ENCODE results near the gene NBEA.

The NBEA gene

DNA sequence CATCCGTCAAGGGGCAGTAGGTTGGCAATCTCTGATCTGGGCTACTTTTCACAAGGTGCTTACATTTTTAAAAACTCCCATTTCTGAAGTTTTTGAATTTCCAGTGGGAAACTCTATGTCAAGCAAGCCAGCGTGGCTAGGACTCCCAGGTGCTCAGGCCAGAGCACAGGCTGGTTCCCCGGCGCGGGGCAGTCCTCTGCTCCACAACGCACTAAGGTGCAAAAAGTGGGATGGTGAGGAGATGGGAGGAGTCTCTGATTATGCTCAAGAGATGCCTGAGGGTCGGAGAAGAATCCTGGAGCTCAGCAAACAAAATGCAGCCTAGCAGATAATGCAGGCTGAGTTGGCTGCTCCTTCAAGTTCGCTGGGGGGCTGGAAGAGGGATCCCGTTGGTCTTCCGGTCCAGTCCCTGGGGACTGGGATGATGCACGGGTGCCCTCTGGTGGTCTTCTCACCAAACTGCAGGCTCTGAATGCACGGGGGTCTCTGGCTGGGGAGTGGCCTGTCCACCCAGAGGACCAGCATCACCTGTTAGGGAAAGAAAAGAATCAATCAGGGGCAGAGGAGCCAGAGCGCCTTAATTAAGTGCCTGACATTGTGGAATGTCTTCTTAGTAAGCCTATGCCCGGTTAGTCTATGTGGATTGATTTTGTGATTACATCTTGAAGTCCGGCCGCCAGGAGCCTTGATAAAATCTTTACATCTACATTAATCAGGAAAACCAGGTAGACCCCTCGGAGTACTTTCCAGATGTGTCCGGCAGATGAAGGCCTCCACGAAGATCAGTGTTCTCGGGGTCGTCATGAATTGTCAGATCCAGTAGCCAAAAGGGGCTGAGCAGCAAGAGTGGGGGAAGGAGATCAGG lies 778.9 kb downstream of the NBEA start:
- TF ChIP-seq, protein P1, sequence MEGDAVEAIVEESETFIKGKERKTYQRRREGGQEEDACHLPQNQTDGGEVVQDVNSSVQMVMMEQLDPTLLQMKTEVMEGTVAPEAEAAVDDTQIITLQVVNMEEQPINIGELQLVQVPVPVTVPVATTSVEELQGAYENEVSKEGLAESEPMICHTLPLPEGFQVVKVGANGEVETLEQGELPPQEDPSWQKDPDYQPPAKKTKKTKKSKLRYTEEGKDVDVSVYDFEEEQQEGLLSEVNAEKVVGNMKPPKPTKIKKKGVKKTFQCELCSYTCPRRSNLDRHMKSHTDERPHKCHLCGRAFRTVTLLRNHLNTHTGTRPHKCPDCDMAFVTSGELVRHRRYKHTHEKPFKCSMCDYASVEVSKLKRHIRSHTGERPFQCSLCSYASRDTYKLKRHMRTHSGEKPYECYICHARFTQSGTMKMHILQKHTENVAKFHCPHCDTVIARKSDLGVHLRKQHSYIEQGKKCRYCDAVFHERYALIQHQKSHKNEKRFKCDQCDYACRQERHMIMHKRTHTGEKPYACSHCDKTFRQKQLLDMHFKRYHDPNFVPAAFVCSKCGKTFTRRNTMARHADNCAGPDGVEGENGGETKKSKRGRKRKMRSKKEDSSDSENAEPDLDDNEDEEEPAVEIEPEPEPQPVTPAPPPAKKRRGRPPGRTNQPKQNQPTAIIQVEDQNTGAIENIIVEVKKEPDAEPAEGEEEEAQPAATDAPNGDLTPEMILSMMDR (IDR thresholded peaks at IDR 0.05; ENCODE audit: extremely low read depth, missing control alignments), result peak; percentile 62
- DNase-seq (ENCODE audit: low spot score), result peak; percentile 61

Measured in GM20000 (cell line).